C1 segment of cervical spinal cord (tissue), 14 donors: ENCODE data around the gene PFKL.
A peak's percentile ranks its signal among the peaks of the same experiment; 100 is the strongest.
"Not testable (repeated sequence)": the region's sequence is repeated elsewhere in the genome, so short reads cannot be mapped to it uniquely, and the experiment has no call there.

Experiments used
- DNase-seq, 14 donors: peaks; one replicate each; lab custom pipeline; 2025; lab: John Stamatoyannopoulos, UW

Gene PFKL

DNA sequence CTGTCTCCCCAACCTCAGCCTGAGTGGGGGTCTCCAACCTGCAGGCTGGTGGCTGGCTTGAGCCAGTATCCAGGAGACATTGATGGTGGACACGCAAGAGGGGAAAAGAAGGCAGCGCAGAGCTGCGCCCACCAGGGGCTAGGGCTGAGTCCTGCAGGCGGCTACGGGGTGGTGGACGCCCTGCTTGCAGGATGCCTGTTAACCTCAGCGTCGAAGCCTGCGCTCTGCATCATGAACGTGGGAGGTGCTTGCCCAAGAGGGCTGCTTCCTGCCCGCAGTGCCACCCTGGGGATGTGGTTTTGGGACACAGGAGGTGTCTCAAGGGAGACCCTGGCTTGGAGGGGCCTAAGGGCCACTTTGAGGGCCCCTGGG is 27.7 kb downstream of the PFKL start:
- DNase-seq = no peak

DNA sequence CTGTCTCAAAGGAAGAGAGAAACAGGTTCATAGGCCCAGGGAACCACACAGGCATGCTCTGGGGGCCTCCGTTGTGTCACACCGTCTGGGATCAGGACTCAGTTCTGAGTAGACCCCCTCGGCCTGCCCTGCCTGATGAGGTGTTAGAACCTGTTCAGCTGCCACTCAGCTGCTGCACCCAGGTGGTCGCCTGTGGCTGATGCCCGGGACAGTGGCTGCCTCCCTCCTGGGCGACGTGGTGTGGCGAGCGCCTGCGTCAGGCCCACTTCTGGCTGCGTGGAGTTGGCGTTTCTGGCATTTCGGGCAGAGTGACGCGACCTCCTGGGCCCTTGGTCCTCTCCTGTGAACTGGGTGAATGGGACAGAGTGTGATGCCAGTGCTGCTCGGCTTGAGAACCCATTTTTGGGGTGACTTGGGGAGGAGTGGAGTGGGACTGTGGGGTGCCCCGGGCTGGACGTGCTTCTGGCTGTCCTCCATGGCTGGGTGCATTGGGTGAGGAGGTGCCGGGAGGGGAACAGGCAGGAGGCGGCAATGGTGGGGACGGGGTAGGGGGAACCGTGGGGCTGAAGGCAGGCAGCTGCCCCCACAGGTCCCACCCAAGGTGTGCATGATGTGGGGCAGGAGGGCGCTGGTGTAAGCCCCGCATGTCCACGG is 28.5 kb downstream of the PFKL start:
- no peak for DNase-seq

DNA sequence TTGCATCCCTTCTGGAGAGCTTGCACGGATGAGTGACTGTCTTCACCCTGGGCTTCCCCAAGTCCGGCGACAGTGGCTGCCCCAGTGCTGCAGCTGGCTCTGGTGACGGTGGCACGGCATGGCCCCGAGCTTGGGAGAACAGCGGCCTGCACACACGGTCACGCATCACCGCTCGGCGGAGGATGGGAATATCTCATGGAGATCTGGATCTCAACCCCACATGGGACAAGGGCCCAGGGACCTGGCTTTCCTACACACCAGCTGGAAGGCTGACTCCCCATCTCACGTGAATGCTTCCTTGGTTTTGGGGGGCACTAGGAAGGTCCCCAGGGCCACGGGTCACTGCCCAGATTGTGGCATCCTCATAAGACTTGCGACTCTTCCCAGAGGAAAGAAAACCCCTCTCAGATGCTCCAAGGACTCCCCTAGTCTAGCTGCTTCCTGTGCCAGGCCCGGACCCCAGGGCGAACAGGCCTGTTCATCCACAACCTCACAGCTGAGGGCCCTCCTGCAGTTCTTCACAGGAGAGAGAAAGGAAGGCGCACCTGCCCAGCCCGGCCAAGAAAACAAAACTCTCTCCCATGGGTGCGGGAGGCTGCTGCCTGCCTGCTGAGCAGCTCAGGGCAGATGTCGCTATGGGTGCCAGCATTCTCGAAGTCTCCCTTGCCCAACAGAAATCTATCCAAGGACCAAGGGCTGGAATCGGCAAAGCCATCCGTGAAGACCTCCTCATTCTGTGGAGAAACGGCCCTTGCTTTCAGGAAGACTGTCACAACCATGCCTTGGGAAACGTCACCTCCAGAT is 29.4 kb downstream of the PFKL start:
- peak in 2 of 14 donors; percentile 23 to 36 for DNase-seq

DNA sequence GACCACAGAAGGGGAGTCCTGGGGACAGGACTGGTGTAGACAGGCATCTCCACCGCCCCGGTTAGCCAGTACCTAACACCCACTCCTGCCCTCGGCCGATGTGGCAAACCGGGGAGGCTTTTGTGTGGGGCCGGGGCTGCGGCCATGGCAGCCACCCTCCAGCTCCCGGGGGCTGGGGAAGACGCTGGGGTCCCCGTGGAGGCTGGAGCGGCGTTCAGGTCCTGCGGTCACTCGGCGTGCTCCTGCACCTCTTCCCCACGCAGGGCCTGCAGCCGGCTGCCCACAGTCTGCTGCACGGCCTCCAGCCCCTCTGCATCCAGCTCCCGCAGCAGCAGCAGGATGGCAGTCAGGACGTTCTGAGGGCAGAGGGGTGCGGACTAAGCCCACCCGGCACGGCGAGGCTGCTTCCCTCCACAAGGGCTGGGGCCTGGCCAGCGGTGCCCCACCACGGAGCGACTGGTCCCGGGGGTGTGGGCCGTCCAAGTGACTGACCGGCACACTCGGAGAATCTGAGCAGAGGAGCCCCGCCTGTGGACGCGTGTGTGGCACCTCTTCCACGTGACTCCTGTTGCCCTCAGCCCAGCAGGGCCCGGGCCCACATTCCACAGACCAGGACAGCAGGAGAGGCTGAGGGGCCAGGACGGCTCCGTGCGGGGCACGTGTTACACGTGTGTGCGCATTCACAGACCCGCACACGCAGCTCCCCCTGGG is 30.3 kb downstream of the PFKL start:
- no peak for DNase-seq

DNA sequence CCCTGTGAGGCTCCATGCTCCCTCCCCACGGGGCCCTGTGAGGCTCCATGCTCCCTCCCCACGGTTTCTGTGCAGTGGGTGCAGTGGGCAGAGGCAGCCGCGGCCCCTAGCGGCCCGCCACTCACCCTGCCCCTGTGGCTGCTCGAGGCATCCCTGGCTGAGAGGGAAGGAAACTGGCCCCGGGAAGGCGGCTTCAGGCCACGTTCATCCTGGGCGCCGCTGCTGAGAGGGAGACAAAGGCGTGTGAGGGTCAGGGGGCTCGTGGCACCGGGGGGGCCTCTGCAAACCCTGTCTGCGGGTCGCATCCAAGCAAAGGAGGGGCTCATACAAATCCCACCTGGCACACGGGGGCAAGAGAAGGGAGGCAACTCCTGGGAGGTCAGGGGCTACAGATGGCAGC is 30.8 kb downstream of the PFKL start:
- DNase-seq = no peak

DNA sequence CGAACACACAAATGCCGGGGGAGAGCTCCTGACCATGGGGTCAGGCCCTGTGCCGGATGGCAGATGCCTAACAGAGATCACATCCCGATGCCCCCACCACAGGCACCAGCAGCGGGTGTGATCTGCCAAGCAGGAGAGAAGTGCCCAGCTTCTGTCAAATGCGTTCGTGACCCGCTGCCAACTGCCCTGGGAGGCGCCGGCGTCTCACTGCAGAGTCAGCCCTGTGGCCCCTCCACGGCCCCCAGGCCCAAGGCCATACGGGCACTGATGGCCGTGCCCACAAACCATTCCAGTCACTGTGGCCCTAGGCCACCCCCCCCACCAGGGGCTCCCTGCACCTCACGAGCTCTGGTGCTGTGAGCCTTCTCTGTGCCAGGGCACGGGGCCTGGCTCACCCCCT is 31.4 kb downstream of the PFKL start:
- peak in 1 of 14 donors; percentile 55 for DNase-seq

DNA sequence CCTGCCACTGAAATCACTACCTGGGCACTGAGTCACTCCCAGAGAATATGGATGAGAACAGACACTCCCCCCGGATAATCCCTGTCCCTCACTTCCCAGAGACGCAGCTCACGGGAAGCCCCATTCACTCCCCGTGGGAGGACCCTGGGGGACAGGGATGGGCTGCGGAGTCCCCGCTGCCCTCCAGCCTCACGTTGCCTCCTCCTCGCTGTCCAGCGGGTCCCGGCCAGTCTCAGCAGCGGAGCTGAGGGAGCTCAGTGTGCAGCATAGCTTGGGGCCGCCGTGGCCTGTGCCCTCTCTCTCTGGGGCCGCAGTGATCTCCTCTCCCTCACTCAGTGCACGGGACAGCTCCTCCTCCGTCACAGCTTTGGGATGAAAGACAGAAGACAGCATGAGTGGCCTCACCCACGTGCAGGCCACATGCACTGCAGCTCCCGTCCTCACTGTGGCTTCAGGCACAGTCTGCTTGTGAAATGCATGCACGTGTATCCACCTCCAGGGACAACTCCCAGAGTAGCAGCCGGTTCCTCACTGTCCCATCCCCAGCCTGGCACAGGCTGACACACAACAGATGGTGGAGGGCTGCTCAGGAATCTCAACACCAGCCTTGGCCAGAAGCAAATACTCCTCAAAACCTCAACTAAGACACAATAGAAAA is 31.9 kb downstream of the PFKL start:
- DNase-seq = peak in 1 of 14 donors; percentile 90

DNA sequence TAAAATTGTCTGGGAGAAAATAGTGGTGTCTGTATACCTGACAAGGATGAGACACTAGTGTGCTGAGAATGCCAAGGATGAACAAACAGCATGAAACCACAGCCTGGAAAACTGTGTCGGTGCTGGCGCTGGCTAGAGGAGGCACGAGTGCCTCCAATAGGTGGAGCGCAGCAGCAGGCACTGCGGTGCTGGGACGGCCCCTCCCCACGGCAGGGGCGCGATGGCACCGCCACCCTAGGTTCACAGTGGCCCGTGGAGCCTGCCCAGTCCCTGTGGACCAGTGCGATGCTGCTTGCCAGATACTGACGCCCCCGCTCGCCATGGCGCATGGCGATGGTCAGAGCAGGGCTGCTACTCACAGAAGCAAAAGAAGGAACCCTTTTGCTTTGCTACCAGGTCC is 32.5 kb downstream of the PFKL start:
- peak in 1 of 14 donors; percentile 64 for DNase-seq

DNA sequence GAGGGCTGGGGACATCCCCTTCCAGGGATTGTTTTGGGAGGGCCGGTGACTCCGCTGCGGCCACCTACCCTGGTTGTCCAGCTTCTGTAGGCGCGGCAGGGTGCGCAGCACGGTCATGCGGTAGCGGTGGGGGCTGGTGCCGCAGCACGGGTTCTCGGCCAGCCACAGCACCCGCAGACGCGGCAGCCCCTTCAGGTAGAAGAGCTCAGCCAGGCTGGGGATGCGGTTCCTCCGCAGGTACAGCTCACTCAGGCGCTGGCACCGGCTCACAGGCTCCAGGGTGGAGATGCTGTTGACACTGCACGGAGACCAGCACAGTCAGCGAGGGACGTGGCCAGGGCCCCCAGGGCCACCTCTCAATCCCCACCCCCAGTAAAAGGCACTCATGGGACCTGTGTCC is 33.1 kb downstream of the PFKL start:
- DNase-seq = no peak

DNA sequence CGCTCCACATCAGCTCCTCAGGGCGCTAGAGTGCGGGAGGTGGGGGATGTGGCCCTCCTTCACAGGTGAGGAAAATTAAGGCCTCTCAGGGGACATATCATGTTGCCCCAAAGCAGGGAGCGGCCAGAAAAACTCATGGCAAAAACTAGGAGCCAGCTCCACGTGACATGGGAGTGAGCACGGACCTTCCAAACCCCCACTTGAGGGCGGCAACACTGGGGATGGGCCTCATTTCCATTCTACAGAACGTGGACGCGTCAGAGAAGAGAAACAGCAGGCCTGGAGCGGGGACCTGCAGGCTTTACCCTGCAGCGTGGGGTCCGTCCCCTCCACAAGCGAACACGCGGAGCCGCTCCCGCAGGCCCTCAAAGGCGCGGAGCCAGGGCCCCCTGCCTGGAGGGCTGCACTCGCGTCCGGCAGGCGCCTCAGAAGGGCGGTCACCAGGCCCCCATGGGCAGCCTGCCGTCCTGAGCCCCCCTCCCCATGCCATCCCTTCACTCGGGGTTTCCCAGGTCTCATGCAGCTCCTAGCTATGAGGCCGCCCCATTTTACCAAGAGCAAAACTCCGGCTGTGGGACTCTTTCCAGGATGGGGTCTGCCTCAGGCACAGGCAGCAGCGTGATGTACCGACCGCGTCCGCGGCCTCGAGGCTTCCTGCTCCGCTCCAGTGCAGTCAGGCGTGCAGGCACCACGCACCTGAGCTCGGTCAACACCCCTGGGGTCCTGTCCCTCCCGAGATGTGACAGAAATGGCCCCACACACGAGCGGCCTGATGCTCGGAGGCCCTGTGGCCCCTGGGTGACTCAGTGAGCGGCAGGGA is 33.9 kb downstream of the PFKL start:
- no peak for DNase-seq

DNA sequence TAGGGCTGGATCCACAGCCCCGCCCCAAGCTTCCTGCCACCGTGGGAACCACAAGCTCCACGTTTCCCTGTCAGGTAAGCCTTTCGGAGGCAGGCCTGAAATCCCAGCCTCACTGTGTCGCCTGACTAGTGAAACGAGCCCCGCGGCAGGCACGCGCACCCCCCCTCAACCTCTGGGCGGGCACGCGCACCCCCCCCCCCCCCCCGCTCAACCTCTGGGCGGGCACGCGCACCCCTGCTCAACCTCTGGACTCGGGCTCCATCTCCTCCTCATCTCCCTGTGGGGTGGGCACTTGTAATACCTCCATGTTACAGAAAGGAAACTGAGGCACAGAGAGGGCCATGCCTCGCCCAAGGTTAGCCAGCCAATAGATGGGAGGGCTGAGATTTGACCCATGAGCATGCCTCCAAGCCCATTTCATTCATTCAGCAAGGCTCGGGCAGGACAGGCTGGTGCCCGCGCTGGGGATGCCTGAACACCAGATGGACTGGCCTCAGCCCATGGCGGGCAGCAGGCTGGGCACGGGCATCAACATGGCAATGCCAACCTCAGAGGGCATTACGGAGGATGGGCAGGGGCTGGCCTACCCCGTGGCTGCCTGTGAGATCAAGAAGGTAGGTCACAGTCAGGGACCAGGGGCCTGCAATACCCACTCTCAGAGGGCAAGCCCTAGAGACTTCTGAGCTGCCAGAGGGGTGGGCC is 34.6 kb downstream of the PFKL start:
- peak in 1 of 14 donors; percentile 58 for DNase-seq

DNA sequence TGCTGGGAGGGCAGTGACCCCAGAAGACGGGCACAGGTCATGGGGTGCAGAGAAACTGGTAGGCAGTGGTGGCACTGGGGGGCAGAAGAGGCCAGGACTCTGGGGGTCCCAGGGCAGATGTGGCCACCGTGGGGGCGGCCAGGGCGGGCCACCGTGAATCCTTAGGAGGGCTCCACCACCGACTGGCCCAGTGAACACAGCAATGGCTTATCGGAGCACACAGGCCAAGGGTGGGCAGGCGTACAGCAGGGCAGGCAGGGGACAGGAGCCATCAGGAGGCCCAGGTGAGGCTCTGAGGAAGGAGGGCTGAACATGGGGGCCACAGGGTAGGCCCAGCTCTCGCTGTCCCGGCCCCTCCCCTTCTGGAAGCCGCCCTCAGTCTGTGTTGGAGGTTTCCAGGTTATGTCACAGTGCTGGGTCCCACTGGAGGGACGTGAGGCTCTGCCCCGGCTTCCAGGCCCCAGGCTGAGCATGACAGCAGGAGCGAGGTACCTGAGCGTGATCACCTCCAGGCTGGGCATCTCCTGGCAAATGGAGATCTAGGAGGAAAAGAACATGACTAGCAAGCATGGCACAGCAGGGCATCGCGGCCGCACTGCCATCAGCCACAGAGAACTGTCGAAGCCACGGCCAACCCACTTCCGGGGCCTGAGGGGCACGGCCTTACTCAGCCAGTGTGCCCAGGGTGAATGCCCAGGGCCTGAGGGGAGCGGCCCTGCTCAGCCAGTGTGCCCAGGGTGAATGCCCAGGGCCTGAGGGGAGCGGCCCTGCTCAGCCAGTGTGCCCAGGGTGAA is 35.6 kb downstream of the PFKL start:
- DNase-seq = no peak

DNA sequence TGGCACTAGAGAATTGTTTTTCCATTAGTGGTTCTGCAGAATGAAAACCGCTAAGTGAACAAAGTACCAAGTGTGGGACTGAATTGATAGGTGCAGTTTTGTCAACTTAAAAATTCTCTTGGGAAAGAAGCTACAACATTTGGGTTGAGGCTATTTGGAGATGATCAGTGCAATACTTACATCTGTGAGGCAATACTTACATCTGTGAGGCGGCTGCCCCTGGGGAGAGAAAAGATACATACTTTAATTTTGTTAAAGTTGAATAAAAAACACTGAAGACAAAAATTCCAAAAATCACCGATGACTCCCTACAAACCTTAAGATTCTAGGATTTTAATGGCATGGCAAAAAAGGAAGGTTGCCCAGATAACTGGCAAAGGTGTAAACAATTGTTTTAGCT is 37.6 kb downstream of the PFKL start:
- no peak for DNase-seq

DNA sequence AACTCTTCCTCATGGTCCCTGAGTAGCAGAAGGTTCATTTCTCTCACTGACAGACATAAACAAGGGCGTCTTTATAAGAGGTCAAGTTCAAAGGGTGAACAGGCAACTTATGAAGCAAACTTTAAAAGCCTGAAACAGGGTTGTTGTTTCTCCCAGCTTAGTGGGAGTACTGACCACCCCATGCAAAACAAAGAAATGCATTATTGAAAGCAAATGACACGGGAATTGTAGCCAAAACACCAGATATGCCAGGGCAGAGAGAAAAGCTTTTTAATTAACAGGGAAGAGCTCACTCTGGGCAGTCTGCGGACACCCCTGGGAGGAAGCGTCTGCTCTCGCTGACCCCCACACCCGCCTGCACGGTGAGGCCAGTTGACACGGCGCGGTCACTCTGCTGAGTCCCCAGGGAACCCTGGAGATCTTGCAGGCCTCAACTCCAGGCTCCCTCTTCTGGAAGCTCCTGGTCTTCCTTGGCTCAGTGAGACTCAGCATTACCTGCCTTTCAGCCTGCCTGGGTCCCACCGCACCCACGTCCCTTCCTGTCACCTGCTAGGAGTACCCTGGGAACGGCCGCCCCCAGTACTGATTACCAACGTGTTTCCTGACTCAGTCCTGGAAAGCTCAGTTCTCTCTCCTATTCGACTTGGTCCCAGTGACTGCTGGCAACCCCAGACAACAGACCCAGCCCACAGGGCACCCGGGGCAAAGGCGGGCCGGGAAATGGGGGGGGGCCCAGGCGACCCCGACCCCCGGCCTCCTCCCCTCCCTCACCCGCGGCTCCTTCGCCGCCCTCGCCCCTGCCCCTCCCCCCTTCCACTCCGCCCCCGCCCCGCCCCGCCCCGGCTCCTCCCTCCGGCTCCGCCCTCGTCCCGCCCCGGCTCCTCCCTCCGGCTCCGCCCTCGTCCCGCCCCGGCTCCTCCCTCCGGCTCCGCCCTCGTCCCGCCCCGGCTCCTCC is 38.4 kb downstream of the PFKL start:
- peak in 11 of 14 donors; percentile 46 to 82 (median 63) for DNase-seq

DNA sequence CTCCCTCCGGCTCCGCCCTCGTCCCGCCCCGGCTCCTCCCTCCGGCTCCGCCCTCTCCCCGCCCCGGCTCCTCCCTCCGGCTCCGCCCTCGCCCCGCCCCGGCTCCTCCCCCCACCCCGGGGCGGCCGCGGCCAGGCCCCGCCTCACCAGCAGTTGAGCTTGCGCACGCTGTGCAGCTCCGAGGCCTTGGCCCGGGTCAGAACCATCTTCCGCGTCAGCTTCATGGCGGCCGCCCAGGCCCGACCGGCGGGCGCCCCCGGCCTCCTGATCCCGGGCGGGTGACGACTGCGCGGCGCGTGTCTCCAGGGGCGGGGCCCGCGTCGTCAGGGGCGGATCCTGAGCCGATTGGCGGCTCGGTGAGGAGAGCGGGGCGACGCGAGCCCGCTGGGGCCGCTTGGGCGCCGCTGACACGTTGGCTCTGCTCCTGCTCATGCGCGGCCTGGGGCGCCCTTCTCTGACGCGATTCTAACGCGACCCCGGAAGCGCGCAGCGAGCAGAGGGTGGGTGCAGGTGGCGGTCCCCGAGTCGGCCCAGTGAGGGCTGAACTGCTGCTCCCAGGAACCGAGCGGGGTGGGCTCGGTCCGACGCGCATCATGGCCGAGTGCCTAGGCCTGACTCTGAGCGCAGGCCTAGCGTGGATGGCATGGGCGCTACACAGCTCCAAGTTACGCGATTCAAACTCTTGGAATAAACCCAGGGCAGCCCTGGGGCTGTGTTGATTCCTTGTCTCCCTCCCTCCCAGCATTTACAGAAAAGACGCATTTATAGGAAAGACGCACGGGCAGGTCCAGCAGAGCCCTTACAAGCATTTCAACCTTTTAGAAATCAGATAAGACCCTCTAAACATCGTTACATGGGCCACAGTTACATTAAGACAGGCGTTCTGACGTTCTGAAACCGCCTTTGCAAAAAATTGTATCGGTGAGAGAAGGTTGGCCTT is 39.4 kb downstream of the PFKL start, which contains the start of gene CFAP410:
Gene CFAP410 (minus strand): TSS at position 420 of the 940 bp plus-strand sequence. CDS start 196 bp downstream, at position 224.
- DNase-seq = peak; percentile 48 to 96 (median 94)

DNA sequence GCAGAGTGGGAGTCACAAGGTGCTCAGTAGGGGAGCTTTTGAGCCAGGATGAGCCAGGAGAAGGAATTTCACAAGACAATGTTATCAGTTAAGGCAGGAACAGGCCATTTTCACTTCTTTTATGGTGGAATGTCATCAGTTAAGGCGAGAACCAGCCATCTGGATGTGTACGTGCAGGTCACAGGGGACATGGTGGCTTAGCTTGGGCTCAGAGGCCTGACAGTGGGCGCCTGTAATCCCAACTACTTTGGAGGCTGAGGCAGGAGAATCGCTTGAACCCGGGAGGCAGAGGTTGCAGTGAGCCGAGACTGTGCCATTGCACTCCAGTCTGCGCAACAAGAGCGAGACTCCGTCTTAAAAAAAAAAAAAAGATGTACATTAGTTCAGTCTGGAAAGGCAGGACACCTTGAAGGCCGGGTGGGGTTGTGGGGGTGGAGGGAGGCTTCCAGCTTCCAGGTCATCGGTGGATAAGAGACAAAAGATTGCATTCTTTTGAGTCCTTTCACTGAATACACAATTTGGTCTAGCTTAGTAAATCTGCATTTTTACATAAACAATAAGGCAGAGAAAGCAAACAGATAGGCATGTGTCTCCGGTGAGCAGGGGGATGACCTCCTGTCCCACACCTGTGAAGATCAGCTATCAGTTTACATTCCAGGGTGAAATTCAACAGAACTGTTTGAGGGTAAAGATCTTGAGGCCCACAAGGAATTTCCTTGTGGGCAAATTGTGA is 42.0 kb downstream of the PFKL start:
- DNase-seq = not testable (repeated sequence)
